ENCODE results near the gene FBXW8. TPM values are rescaled to one million over a fixed set of nuclear protein-coding genes. Genes with fewer than 3 reads are reported as not detected.

The FBXW8 gene
- total RNA-seq, 1 donor from 2014 or later, result 13.8 TPM

DNA sequence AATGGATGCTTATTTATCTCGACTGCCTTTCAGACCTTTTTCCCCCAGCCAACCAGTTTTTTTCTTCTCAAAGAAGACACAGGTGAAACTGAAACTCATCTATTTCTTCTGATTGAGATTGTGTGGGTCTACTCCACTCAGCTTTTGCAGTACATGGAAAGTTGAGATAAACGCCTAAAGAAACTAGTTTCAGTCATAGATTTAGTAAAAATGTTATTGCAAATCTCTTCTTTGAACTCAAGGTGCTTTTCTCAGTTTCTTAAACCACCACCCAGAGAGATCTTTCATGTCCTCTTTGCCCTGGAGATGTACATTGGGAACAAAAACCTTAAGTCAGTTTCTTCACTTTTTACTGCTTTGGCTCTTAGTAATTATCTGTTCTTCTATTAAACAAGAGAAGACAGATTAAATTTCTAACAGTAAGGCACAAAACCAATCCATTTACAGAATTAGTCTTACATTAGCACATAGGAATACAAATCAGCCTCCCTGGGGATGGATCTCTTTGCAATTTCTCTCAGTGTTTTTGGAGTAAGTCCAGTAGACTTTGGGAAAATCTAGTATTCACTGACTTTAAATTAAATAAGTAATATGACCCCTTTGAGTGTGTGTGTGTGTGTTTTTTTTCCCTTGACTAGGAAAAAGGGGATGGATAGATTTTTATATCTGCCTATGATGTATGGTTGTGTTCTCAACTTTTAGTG is 11.6 kb downstream of the FBXW8 start:
- no peaks in the 10 kb centered on the region for H3K9me3 ChIP-seq
- intact Hi-C loops (cut with DNase I), result no loop called here
- no peaks in the 10 kb centered on the region for H3K36me3 ChIP-seq
- no peak overlapping the region for H3K27ac ChIP-seq
- H3K27me3 ChIP-seq, result no peaks in the 10 kb centered on the region
- no peak overlapping the region for H3K4me3 ChIP-seq
- TF ChIP-seq POLR2AphosphoS5 (IDR thresholded peaks at IDR 0.05; ENCODE audit: insufficient read depth in 1 of 2, low read depth in 1 of 2), result no peak
- TF ChIP-seq, protein P1, sequence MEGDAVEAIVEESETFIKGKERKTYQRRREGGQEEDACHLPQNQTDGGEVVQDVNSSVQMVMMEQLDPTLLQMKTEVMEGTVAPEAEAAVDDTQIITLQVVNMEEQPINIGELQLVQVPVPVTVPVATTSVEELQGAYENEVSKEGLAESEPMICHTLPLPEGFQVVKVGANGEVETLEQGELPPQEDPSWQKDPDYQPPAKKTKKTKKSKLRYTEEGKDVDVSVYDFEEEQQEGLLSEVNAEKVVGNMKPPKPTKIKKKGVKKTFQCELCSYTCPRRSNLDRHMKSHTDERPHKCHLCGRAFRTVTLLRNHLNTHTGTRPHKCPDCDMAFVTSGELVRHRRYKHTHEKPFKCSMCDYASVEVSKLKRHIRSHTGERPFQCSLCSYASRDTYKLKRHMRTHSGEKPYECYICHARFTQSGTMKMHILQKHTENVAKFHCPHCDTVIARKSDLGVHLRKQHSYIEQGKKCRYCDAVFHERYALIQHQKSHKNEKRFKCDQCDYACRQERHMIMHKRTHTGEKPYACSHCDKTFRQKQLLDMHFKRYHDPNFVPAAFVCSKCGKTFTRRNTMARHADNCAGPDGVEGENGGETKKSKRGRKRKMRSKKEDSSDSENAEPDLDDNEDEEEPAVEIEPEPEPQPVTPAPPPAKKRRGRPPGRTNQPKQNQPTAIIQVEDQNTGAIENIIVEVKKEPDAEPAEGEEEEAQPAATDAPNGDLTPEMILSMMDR (IDR thresholded peaks at IDR 0.05), result no peak
- TF ChIP-seq POLR2A (IDR thresholded peaks at IDR 0.05), result no peak
- DNase-seq (ENCODE audit: extremely low spot score in 2 of 2), result no peak
- H3K4me1 ChIP-seq, result peaks cover 25% of the 10 kb centered on the region

DNA sequence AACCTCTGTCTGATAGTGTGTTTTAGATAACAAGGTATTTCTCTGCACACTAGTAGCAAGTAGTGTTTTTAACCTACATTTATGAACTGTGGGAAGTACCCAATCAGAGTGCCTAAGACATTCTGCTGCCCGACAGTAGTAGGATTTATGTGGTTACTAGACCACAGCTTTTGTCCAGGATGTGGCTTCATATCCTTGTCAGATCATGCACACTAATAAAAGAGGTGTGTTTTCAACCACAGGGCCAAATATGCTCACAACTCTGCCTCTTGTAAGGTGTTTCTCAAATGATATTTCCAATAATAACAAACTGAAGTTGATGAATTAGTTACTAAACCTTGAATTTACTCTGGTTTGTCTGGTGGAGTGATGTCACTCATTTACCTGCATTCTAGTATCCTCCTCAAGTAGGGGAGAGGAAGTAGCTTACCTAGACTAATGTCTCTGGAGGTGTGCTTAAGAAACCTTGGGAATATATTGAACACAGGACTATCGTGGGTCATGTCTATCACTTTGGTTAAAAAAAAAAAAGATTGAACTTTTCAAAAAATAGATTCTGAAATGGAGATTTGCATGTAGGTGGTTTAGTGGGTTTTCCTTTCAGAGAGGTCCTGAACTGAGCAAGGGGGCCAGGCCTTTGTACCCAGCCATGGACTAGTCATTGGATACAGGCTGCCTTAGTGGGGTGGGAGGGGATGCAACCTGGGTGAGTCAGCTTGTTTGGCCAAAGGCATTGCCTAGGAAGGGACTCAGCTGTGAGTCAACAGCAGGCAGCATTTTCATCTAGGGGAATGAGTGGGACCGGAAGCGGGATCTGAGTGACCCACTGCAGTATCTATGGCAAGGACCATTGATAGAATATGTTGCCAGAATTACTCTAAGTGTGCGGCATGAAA is 14.1 kb downstream of the FBXW8 start:
- Histone ChIP-seq H3K4me1 (peaks cover 14% of the 10 kb centered on the region), H3K27ac (no peak overlapping the region), H3K4me3 (no peak overlapping the region), H3K27me3 (no peaks in the 10 kb centered on the region), H3K9me3 (no peaks in the 10 kb centered on the region), H3K36me3 (no peaks in the 10 kb centered on the region)
- no peak for DNase-seq (ENCODE audit: extremely low spot score in 2 of 2)
- no peak for TF ChIP-seq POLR2AphosphoS5 (IDR thresholded peaks at IDR 0.05; ENCODE audit: insufficient read depth in 1 of 2, low read depth in 1 of 2)
- no peak for TF ChIP-seq POLR2A (IDR thresholded peaks at IDR 0.05)
- TF ChIP-seq, protein P1 (IDR thresholded peaks at IDR 0.05), result no peak
- intact Hi-C loops (cut with DNase I), result no loop called here

DNA sequence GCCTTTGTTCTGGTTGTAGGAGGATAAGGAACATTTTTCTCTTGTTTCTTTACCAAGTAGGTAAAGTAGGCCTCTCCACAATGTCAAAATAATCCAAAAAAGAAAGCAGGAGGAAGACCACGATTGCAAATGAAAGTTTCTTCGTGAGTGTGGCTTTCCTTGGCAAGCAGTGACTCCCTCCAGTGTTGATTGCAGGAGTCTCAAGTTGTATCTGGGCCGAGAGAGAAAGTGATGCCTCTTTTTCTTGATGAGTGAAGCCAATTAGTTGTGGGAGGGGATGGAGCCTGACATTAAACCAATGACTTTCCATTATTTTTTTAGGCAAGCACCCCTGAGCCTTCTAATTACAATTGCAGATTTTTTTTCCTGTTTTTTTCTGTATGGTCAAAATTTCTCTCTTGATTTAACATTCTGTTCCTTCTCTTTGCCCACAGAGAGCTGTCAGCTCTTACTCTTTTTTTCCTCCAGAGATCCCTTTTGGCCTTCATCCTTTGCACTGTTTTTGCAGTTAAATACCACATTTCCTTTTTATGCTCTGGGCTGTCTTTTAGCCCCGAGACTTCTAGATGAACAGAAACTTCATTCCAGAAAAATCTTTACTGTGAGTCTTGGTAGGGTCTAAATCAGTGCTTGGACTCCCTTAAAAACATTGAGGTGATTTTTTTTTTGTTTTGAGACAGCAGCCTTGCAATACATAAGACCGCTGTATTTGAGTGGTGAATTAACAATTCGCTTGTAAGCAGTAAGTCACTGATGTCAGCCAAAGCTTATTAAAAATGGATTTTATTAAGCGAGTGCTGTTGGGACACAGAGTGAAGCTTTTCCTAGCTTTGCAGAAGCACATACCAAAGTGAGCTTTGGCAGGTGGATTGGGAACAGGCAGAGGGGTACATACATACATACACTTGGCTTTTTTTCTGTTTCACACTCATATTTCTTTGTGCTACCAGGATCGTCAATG is 15.8 kb downstream of the FBXW8 start:
- no peaks in the 10 kb centered on the region for H3K36me3 ChIP-seq
- no peaks in the 10 kb centered on the region for H3K9me3 ChIP-seq
- no peak overlapping the region for H3K4me3 ChIP-seq
- intact Hi-C loops (cut with DNase I), result no loop called here
- H3K27ac ChIP-seq, result no peak overlapping the region
- TF ChIP-seq, protein P1 (IDR thresholded peaks at IDR 0.05), result no peak
- TF ChIP-seq POLR2AphosphoS5 (IDR thresholded peaks at IDR 0.05; ENCODE audit: insufficient read depth in 1 of 2, low read depth in 1 of 2) (no peak), POLR2A (IDR thresholded peaks at IDR 0.05) (no peak)
- no peaks in the 10 kb centered on the region for H3K27me3 ChIP-seq
- DNase-seq (ENCODE audit: extremely low spot score in 2 of 2), result no peak
- H3K4me1 ChIP-seq, result no peaks in the 10 kb centered on the region

DNA sequence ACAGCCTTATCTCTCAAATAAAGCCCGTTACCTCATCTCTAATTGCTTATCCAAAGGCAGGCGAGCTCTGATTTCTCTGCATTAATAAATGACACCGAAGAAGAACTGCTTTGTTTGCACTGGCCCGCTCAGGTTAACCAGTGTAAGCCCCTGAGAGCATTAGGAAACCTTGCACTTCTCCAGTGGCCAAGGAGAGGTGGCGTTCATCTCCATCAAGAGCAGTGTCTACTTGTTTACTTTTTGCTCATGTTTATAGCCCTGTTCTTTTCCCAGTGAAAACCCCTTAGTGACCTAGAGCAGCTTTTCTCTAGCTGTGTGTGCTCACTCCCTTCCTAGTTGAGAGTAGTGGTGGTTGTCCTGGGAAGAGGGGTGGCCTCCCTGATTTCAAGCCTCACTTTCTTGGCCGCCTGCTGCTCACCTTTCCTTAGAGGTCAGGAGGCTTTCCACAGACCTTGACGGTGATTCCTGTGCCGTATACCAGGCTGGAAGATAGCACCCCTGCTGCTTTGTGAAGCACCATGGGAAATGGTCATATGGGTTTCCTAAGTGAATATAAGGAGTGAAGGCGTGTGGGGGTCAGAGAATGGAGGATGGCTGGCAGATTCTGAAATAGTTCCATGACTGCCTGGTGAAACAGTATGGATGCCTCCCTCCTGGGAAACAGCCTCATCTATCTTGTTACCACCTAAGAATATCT is 16.6 kb downstream of the FBXW8 start:
- TF ChIP-seq POLR2A (IDR thresholded peaks at IDR 0.05) (no peak), POLR2AphosphoS5 (IDR thresholded peaks at IDR 0.05; ENCODE audit: insufficient read depth in 1 of 2, low read depth in 1 of 2) (no peak)
- TF ChIP-seq, protein P1 (IDR thresholded peaks at IDR 0.05), result no peak
- no peak overlapping the region for H3K4me3 ChIP-seq
- H3K9me3 ChIP-seq, result no peaks in the 10 kb centered on the region
- H3K27ac ChIP-seq, result no peak overlapping the region
- no peak for DNase-seq (ENCODE audit: extremely low spot score in 2 of 2)
- H3K27me3 ChIP-seq, result no peaks in the 10 kb centered on the region
- intact Hi-C loops (cut with DNase I), result no loop called here
- no peaks in the 10 kb centered on the region for H3K36me3 ChIP-seq
- no peaks in the 10 kb centered on the region for H3K4me1 ChIP-seq

All from vagina (tissue), 2 donors.